Bronchial epithelial cell (primary cell): ENCODE results near the gene SENP7. TPM values are rescaled to one million over a fixed set of nuclear protein-coding genes. Genes with fewer than 3 reads are reported as not detected.
"Not testable (repeated sequence)": the region's sequence is repeated elsewhere in the genome, so short reads cannot be mapped to it uniquely, and the experiment has no call there.

Source experiments
- DNase-seq: peaks from one replicate; pipeline ENCODE4 v3.0.0-alpha.2; 2010; ENCODE audit warnings: low read depth
- FAIRE-seq: peaks from 2 replicates; lab custom pipeline; 2011; peaks lifted over from hg19 to GRCh38; lab: Jason Lieb, UNC
- H3K27me3 ChIP-seq: 2 replicates; pipeline ENCODE4 v1.5.1; 2011; ENCODE audit warnings: low read length; ENCODE audit not compliant: control insufficient read depth, insufficient read depth
- H3K36me3 ChIP-seq: 2 replicates; pipeline ENCODE4 v1.5.1; 2011; ENCODE audit warnings: low read length; ENCODE audit not compliant: control insufficient read depth, insufficient read depth
- H3K4me3 ChIP-seq: 2 replicates; pipeline ENCODE4 v1.5.1; 2011; ENCODE audit warnings: mild to moderate bottlenecking, low read depth, low read length, control low read depth
- CTCF ChIP-seq: IDR thresholded peaks from 2 replicates; pipeline ENCODE4 v1.5.1; 2011; ENCODE audit warnings: mild to moderate bottlenecking, moderate library complexity, low read length, control low read depth, inconsistent platforms; ENCODE audit not compliant: insufficient read depth, severe bottlenecking
- total RNA-seq: library from RNA; depleted of rRNA; stranded (reverse); fragments of >200 nt; gene quantifications from 2 replicates; pipeline ENCODE4 v1.2.1, GENCODE V29; 2014

SENP7 gene
- total RNA-seq, result 5.8 and 7.3 TPM in 2 replicates

- H3K27me3 ChIP-seq, result no peaks in the 10 kb centered on the region
- FAIRE-seq, result peak; percentile 72
- H3K4me3 ChIP-seq, result peak within 1 kb of the TSS; percentile 64
- no peak for TF ChIP-seq CTCF
- DNase-seq, result peak; percentile 65
- no peaks in the 10 kb centered on the region for H3K36me3 ChIP-seq
Measured at GRCh38 chr3:101512646-101513418, at the start of gene SENP7. SENP7 (minus strand) TSS chr3:101513212; CDS start chr3:101513130, 82 bp downstream.

GRCh38 chr3:101561630-101562328 is 48.8 kb upstream of the SENP7 start, which contains the start of gene TRMT10C:
TRMT10C (plus strand) TSS chr3:101561868; CDS start chr3:101564782, 2,914 bp downstream.
- DNase-seq (peak; percentile 89), FAIRE-seq (peak; percentile 79)
- no peaks in the 10 kb centered on the region for H3K27me3 ChIP-seq
- no peak for TF ChIP-seq CTCF
- H3K36me3 ChIP-seq, result peaks cover 1% of the 10 kb centered on the region
- H3K4me3 ChIP-seq, result peak within 1 kb of the TSS; percentile 99

GRCh38 chr3:101556064-101556463 is 43.1 kb upstream of the SENP7 start:
- no peak for FAIRE-seq
- no peak for TF ChIP-seq CTCF

GRCh38 chr3:101553381-101553780 is 40.4 kb upstream of the SENP7 start:
- not testable (repeated sequence) for FAIRE-seq, H3K27me3 ChIP-seq, H3K4me3 ChIP-seq, H3K36me3 ChIP-seq, DNase-seq

More at GRCh38 chr3:101556064-101556463, 43.1 kb upstream of the SENP7 start:
- H3K27me3 ChIP-seq, result no peaks in the 10 kb centered on the region
- no peak overlapping the region for H3K4me3 ChIP-seq
- H3K36me3 ChIP-seq, result no peaks in the 10 kb centered on the region
- DNase-seq, result no peak

- H3K27me3 ChIP-seq, DNase-seq, FAIRE-seq, H3K4me3 ChIP-seq, H3K36me3 ChIP-seq: not testable (repeated sequence)
Measured at GRCh38 chr3:101551359-101552081, 38.5 kb upstream of the SENP7 start.

- no peaks in the 10 kb centered on the region for H3K36me3 ChIP-seq
- no peak overlapping the region for H3K4me3 ChIP-seq
- no peak for FAIRE-seq
- no peak for DNase-seq
- H3K27me3 ChIP-seq, result no peaks in the 10 kb centered on the region
- no peak for TF ChIP-seq CTCF
Measured at GRCh38 chr3:101549473-101549872, 36.5 kb upstream of the SENP7 start.
